ENCODE measurements around the gene FAP.

The FAP gene

DNA sequence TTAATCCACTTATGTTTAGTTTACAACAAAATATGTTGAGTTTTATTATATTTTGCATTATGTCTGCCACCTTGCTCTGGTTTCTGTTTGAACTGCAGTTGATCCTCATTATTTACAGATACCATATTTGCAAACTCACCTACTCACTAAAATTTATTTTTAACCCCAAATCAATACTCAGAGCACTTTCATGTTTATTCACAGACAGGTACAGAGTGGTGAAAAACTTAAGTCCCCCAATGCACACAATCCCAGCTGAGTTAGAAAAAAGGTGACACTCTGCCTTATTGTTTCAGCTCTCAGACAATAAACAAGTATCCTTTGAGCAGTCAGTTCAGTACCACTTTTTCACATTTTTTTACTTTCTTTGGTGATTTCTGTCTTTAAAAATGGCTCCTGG, 104.9 kb downstream of the FAP start:
- DNase-seq (ENCODE audit: low read depth in 2 of 3, low spot score in 2 of 3) = no peak

DNA sequence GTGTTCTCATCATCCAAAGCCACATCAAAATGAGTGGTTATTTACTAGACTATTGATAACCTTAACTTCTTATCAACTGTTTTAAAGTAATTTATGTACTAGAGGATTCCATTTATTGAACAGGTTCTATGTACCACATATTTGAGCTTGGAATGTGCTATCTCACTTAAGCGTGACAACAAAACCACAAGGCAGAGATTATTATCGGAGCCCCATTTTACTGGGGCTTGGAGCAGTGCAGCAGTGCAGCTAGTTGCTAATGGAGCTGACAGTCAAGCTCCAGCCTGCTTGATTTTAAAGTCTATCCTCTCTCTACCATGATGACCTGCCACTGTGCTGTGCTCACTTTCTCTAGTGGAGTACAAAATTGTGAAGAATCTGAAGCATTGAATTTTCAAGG, 115.8 kb downstream of the FAP start:
- DNase-seq (ENCODE audit: low read depth in 2 of 3, low spot score in 2 of 3) = no peak

DNA sequence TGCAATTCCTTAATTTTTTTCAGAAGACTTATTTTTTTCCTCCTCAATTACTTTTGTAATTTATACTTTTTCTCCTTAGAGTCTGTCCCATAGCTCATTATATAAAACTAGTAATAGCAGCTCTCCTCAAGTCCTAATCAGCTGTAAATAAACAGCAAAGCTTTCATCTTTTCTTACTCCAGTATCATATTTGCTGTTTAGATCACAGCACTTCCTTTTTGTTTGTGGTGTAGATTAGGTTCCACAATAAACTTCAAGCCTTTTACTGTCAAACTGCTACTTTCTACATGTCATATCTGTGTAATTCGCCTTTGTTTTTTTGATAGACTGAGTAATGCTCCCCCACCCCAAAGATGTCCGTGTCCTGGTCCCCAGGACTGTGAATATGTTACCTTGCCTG, 116.7 kb downstream of the FAP start:
- DNase-seq (ENCODE audit: low read depth in 2 of 3, low spot score in 2 of 3) = no peak

DNA sequence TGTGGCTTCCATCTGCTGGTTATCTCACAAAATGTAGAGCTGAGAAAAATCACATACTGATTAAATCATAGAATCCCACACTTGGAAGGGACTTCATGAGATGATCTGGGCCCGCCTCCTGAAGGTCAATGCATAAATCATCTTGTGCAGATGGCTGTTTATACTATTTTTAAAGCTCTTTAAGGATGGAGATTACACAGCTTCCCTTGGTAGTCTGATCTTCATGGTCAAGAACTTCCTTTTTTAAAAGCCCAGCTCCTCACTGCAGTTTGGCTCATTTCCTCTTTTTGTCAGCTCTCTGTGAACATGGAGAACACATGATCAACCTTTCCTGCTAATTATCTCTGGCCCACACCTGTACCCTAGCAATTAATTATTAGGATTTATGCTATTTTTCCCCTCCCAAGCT, 117.1 kb downstream of the FAP start:
- DNase-seq (ENCODE audit: low read depth in 2 of 3, low spot score in 2 of 3) = no peak

DNA sequence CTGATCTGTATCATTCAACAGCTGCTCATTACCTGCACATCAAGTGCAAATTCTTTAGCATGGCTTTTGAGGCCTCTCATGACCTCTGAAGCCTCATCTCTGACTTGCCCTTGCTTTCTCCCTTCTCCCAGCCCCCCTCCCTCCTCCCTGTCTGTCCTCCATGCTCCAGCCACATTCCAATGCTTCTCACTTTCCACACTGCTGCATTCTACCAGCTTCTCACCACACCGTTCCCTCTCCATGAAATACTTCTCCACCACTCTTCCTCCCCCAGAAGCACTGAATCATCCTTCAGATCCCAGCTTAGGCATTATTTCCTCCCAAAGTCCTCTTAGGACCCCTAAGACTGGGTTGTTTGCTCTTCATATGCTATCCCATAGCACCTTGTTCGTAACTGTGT, 118.1 kb downstream of the FAP start:
- DNase-seq (ENCODE audit: low read depth in 2 of 3, low spot score in 2 of 3) = no peak

DNA sequence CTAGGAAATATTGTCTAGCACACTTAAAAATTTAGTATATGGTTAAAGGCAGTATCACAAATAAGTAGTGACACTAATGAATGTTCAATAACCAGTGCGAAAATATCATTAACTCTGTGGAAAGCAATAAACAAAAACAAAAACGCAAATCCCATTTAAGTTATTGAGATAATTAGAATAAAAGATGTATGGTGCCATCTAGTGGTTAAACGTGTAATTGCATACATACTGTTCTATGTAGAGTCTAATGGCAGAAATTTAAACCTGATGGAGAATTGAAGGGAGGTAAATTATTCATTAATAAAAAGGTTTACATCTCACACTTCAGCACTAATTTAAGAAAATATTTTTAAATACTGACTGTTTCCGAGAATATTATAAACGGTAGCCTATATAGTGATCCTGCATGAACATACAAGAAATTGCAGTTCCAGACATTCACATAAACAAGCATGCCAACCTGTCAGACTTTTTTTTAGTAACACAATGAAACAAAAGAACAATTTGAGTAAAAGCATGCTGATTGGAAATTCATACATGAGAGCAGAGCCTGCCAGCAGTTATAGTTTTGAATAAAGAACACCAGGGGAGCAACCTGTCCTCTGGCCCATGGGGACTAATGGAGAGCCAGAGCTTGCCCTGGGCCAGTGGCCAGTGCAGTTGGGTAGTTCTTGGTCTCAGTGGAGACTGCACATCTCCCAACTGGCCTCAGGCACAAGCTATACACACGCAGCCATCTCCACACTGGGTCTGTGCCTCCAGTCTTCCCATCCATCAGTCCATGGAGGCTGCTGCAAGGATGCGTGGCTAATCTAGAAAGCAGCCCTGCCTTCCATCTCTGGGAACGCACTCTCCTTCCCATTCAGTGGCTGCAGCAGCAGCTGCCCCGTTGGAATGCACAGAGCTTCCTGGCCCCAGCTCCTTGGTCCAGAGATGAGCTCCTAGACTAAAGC, 119.2 kb downstream of the FAP start:
- no peak for DNase-seq (ENCODE audit: low read depth in 2 of 3, low spot score in 2 of 3)
